GM19193 (cell line): ENCODE results near the gene FMR1.

Experiments
- POLR2A ChIP-seq: IDR thresholded peaks from 4 replicates; pipeline ENCODE4 v1.6.1; 2011; ENCODE audit not compliant: insufficient read depth, insufficient read length; ENCODE audit errors: extremely low read depth

The FMR1 gene

GRCh38 chrX:147950352-147950751 is 38.6 kb downstream of the FMR1 start:
- no peak for TF ChIP-seq POLR2A

DNA sequence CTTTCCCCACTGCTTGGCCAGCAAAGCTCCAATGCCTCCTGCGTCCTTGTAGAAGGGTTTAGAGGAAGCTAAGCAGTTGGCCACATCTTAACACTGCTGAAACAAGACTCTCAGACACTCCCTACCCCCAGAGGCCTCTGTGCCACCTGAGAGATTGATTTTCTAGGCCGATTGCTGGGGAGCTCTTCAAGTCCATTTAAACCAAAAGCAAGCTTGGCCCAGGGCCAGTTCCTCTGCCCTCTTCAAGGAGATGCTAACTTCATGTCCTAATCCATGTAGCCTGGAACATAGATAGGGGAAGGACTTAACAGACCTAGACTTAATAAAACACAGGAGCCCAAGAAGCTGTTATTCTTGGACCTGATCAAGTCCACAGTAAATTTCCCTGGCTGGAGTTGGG is 42.3 kb downstream of the FMR1 start:
- TF ChIP-seq POLR2A, result no peak

DNA sequence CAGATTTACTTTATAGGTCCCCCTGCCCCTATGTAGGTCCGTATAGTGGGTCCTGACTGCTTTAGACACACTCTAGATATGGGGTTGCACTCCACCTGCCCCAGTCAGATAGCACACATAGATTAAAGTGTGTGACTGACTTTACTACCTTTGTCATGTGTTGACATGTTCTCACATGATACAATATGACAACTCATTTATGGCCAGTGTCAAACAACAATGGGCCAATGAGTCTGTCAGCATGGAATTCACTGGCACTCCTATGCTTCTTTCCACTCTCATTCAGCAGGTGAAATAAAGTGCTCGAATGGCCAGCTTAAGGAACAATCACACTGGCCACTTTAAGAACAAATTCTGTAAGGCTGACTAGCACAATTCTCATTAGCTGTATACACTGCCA is 45.6 kb downstream of the FMR1 start:
- TF ChIP-seq POLR2A, result no peak

- TF ChIP-seq POLR2A, result no peak
Observed at GRCh38 chrX:147958291-147958690, 46.6 kb downstream of the FMR1 start.

- no peak for TF ChIP-seq POLR2A
Observed at GRCh38 chrX:147960722-147961121, 49.0 kb downstream of the FMR1 start.

DNA sequence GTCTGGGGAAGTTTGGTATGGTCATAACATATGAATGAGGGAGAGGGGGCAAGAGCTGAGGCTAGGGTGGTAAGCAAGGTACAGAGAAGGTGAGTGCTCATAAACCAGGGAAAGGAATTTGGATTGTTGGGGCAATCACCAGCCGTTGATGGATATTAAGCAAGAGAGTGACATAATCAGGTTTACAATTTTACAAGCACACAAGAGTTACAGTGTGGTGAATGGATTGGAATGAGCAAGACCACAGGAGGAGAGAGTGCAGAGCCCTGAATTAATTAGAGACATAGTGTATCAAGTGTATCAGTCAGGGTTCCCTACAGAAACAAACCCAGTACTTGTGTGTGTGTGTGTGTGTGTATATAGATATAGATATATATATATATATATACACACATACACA is 50.8 kb downstream of the FMR1 start:
- TF ChIP-seq POLR2A, result no peak

GRCh38 chrX:147978931-147979330 is 67.2 kb downstream of the FMR1 start:
- no peak for TF ChIP-seq POLR2A

DNA sequence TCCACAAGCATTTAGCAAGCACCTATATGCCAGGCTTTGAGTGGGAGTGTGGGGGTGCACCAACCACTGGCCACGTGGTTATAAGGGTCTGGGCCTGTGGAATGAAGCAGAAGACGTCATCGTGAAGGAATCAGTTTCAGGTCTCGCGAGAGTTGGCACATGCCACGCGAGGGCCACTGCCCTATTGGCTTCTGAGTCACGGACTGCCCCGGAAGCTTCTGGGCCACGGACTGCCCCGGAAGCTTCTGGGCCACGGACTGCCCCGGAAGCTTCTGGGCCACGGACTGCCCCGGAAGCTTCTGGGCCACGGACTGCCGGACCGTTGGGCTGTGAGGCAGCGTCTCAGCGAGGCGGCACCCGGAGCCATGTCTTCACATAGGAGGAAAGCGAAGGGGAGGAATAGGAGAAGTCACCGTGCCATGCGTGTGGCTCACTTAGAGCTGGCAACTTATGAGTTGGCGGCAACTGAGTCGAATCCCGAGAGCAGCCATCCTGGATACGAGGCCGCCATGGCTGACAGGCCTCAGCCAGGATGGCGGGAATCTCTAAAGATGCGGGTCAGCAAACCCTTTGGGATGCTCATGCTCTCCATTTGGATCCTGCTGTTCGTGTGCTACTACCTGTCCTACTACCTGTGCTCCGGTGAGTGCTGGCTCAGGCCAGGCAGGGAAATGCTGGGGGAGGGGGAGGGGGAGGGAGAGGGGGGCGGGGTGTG is 69.5 kb downstream of the FMR1 start, which contains the start of gene FMR1NB:
TSS of gene FMR1NB (plus strand) at position 300 of the 715 bp plus-strand sequence. CDS start at position 366, 66 bp downstream.
- no peak for TF ChIP-seq POLR2A
